CD14-positive monocyte (primary cell): ENCODE measurements around the gene CDH13. TPM values are rescaled to one million over a fixed set of nuclear protein-coding genes. Genes with fewer than 3 reads are reported as not detected.
A peak's percentile ranks its signal among the peaks of the same experiment; 100 is the strongest.

ENCODE experiments used
- DNase-seq, 3 donors: peaks; one replicate each; pipeline ENCODE4 v3.0.0-alpha.2; 2011 to 2022
- H2AFZ ChIP-seq: 2 replicates; pipeline ENCODE4 v1.6.0; 2012; ENCODE audit warnings: mild to moderate bottlenecking, low read depth, low read length, inconsistent platforms; ENCODE audit not compliant: insufficient read depth, poor library complexity, severe bottlenecking
- H3K27ac ChIP-seq, 2 donors: 1 replicate in 1 of 2; 2 replicates in 1 of 2; pipeline ENCODE4 v1.5.1; 2012 to 2013; ENCODE audit warnings: low read length in 2 of 2, control low read depth in 1 of 2, inconsistent platforms in 1 of 2, low read depth in 1 of 2, mild to moderate bottlenecking in 1 of 2
- H3K27me3 ChIP-seq, 2 donors: one replicate each; pipeline versions ENCODE4 v1.6.0 to v1.6.1; 2011 to 2013; ENCODE audit warnings: low read length in 2 of 2; ENCODE audit not compliant: control insufficient read depth in 2 of 2, insufficient read depth in 2 of 2
- H3K36me3 ChIP-seq, 2 donors: replicated peaks in 1 of 2; 1 replicate in 1 of 2; 2 replicates in 1 of 2; pipeline versions ENCODE4 v1.5.1 to v1.6.1; 2012 to 2013; ENCODE audit warnings: low read length in 2 of 2, control low read depth in 1 of 2, inconsistent platforms in 1 of 2, mild to moderate bottlenecking in 1 of 2; ENCODE audit not compliant: insufficient read depth in 2 of 2, control insufficient read depth in 1 of 2
- H3K4me1 ChIP-seq, 2 donors: 1 replicate in 1 of 2; 2 replicates in 1 of 2; pipeline versions ENCODE4 v1.5.1 to v1.6.1; 2012 to 2013; ENCODE audit warnings: low read length in 2 of 2, control low read depth in 1 of 2, inconsistent platforms in 1 of 2, mild to moderate bottlenecking in 1 of 2, moderate library complexity in 1 of 2; ENCODE audit not compliant: insufficient read depth in 2 of 2, control insufficient read depth in 1 of 2
- H3K4me2 ChIP-seq: replicated peaks from 2 replicates; pipeline ENCODE3; 2012; ENCODE audit warnings: low read length, moderate library complexity, mild to moderate bottlenecking; ENCODE audit not compliant: poor library complexity, severe bottlenecking; ENCODE audit errors: extremely low read depth
- H3K4me3 ChIP-seq, 3 experiments: fragments of 200-600 bp in 1 of 3; sonication (generic) in 1 of 3; replicated peaks in 1 of 3; 1 replicate in 2 of 3; 2 replicates in 1 of 3; pipeline ENCODE4 v1.5.1; 2011 to 2013; ENCODE audit warnings: low read length in 3 of 3, mild to moderate bottlenecking in 3 of 3, control low read depth in 2 of 3, low read depth in 2 of 3, inconsistent platforms in 1 of 3, moderate library complexity in 1 of 3
- H3K79me2 ChIP-seq: 2 replicates; pipeline ENCODE4 v1.6.0; 2012; ENCODE audit warnings: mild to moderate bottlenecking, control low read depth, inconsistent platforms, low read length, moderate library complexity; ENCODE audit not compliant: insufficient read depth
- H3K9ac ChIP-seq: 2 replicates; pipeline ENCODE4 v1.6.0; 2017; ENCODE audit warnings: low read length, mild to moderate bottlenecking; ENCODE audit not compliant: insufficient read depth, poor library complexity, severe bottlenecking
- H3K9me3 ChIP-seq, 2 donors: replicated peaks in 1 of 2; 1 replicate in 1 of 2; 2 replicates in 1 of 2; pipeline versions ENCODE4 v1.5.1 to v1.6.1; 2012 to 2013; ENCODE audit warnings: low read length in 2 of 2, control low read depth in 1 of 2; ENCODE audit not compliant: control insufficient read depth in 1 of 2, insufficient read depth in 1 of 2
- H4K20me1 ChIP-seq: 2 replicates; pipeline ENCODE4 v1.6.0; 2012; ENCODE audit warnings: mild to moderate bottlenecking, low read length, control low read depth, moderate library complexity; ENCODE audit not compliant: insufficient read depth
- H3K27ac Mint-ChIP-seq, 7 donors: one replicate each; pipeline ENCODE4 v1.8.0; 2020; ENCODE audit warnings: mild to moderate bottlenecking in 7 of 7, mixed read lengths in 7 of 7, moderate library complexity in 6 of 7, inconsistent platforms in 2 of 7
- H3K27me3 Mint-ChIP-seq, 3 donors: one replicate each; pipeline ENCODE4 v1.8.0; 2021 to 2022; ENCODE audit warnings: low read depth in 3 of 3, mild to moderate bottlenecking in 3 of 3, mixed read lengths in 3 of 3, moderate library complexity in 3 of 3, inconsistent platforms in 1 of 3
- H3K36me3 Mint-ChIP-seq, 2 donors: one replicate each; pipeline ENCODE4 v1.8.0; 2020; ENCODE audit warnings: mixed read lengths in 2 of 2, inconsistent platforms in 1 of 2, mild to moderate bottlenecking in 1 of 2
- H3K4me1 Mint-ChIP-seq: one replicate; pipeline ENCODE4 v1.8.0; 2020; ENCODE audit warnings: mild to moderate bottlenecking, mixed read lengths
- H3K4me3 Mint-ChIP-seq, 2 donors: one replicate each; pipeline ENCODE4 v1.8.0; 2020; ENCODE audit warnings: mild to moderate bottlenecking in 2 of 2, mixed read lengths in 2 of 2, moderate library complexity in 1 of 2
- H3K9me3 Mint-ChIP-seq, 7 donors: one replicate each; pipeline ENCODE4 v1.8.0; 2020 to 2022; ENCODE audit warnings: mixed read lengths in 7 of 7, mild to moderate bottlenecking in 6 of 7, moderate library complexity in 6 of 7, inconsistent platforms in 2 of 7
- CTCF ChIP-seq: fragments of 200-600 bp; IDR thresholded peaks from one replicate; pipeline ENCODE4 v1.8.0; 2022; ENCODE audit warnings: antibody characterized with exemption, mild to moderate bottlenecking
- WGBS: methylation state at CpG from one replicate; pipeline ENCODE4 v1.1.5; 2013; ENCODE audit warnings: missing lambda C conversion rate; ENCODE audit not compliant: insufficient coverage; 5-methylcytosine and 5-hydroxymethylcytosine counted together
- intact Hi-C, 2 donors: fragments of 100-400 bp; cut with micrococcal nuclease; formaldehyde crosslinking; loops; one replicate each; pipeline versions ENCODE4 v1.15.0 to v1.15.1; 2023
- polyA plus RNA-seq, 3 donors: library from polyadenylated mRNA; depleted of rRNA in 1 of 3; unstranded in 2 of 3; stranded (reverse) in 1 of 3; fragments of 300-500 nt in 2 of 3; fragments of >200 nt in 1 of 3; fragmentation: Illumina TruSeq in 2 of 3; gene quantifications; 1 replicate in 2 of 3; 2 replicates in 1 of 3; pipeline ENCODE4 v1.2.3, GENCODE V29; 2012 to 2021

CDH13 gene
- polyA plus RNA-seq, 3 donors = 0.13 to 0.19 TPM; not detected in 1

- no peak overlapping the region for H3K4me3 ChIP-seq
- H3K36me3 ChIP-seq = no peaks in the 10 kb centered on the region
- H3K27ac Mint-ChIP-seq = peak overlapping the region in 1 of 7 donors; percentile 70
- intact Hi-C loops = no loop called here
- no peaks in the 10 kb centered on the region for H3K79me2 ChIP-seq
- H3K4me2 ChIP-seq = no peak overlapping the region
- peaks cover 0 to 10% (median 1%) of the 10 kb centered on the region in 3 donors for H3K27me3 Mint-ChIP-seq
- TF ChIP-seq CTCF = no peak
- H3K9me3 ChIP-seq = no peaks in the 10 kb centered on the region
- no CpG with 5 or more reads among the region's 1 CpG for WGBS
- H3K4me3 Mint-ChIP-seq = no peak overlapping the region
- H3K27me3 ChIP-seq = no peaks in the 10 kb centered on the region
- H4K20me1 ChIP-seq = no peaks in the 10 kb centered on the region
- peaks cover 0 to 9% (median 2%) of the 10 kb centered on the region in 7 donors for H3K9me3 Mint-ChIP-seq
- no peaks in the 10 kb centered on the region for H3K36me3 Mint-ChIP-seq
- no peaks in the 10 kb centered on the region for H3K4me1 ChIP-seq
- H2AFZ ChIP-seq = no peak overlapping the region
- no peaks in the 10 kb centered on the region for H3K4me1 Mint-ChIP-seq
- no peak for DNase-seq
- no peak overlapping the region for H3K27ac ChIP-seq
- H3K9ac ChIP-seq = no peak overlapping the region
Observed at GRCh38 chr16:83579027-83579426, 952.3 kb downstream of the CDH13 start.

- peaks cover 0 to 14% (median 1%) of the 10 kb centered on the region in 3 donors for H3K27me3 Mint-ChIP-seq
- H2AFZ ChIP-seq = no peak overlapping the region
- no peak overlapping the region for H3K4me3 ChIP-seq
- H3K36me3 Mint-ChIP-seq = no peaks in the 10 kb centered on the region
- H3K27ac Mint-ChIP-seq = peak overlapping the region in 1 of 7 donors; percentile 70
- intact Hi-C loops = no loop called here
- H3K4me1 ChIP-seq = no peaks in the 10 kb centered on the region
- no peak for DNase-seq
- H3K27ac ChIP-seq = no peak overlapping the region
- H4K20me1 ChIP-seq = no peaks in the 10 kb centered on the region
- no peak overlapping the region for H3K4me2 ChIP-seq
- H3K9me3 Mint-ChIP-seq = peaks cover 0 to 9% (median 2%) of the 10 kb centered on the region in 7 donors
- no peak overlapping the region for H3K4me3 Mint-ChIP-seq
- H3K9ac ChIP-seq = no peak overlapping the region
- H3K36me3 ChIP-seq = no peaks in the 10 kb centered on the region
- H3K79me2 ChIP-seq = no peaks in the 10 kb centered on the region
- 100% methylated on average over 2 of the region's 3 CpGs for WGBS
- no peak for TF ChIP-seq CTCF
- H3K4me1 Mint-ChIP-seq = no peaks in the 10 kb centered on the region
- no peaks in the 10 kb centered on the region for H3K9me3 ChIP-seq
- no peaks in the 10 kb centered on the region for H3K27me3 ChIP-seq
Observed at GRCh38 chr16:83579436-83579835, 952.7 kb downstream of the CDH13 start.
